Prostate gland (tissue), 2 donors: Measurements from ENCODE around the gene APBA3.
"Not testable (repeated sequence)": the region's sequence is repeated elsewhere in the genome, so short reads cannot be mapped to it uniquely, and the experiment has no call there.

Experiments
- CTCF ChIP-seq, 4 experiments: fragments of 200-600 bp in 2 of 4; fragments of 450-650 bp in 2 of 4; sonication (generic) in 2 of 4; IDR thresholded peaks; 1 replicate in 3 of 4; 2 replicates in 1 of 4; pipeline ENCODE4 v1.5.1; 2016 to 2019; ENCODE audit warnings: antibody characterized with exemption in 4 of 4, mild to moderate bottlenecking in 2 of 4, moderate library complexity in 2 of 4
- POLR2A ChIP-seq: fragments of 450-650 bp; IDR thresholded peaks from one replicate; pipeline ENCODE4 v1.6.1; 2016; ENCODE audit warnings: antibody characterized with exemption, mild to moderate bottlenecking
- POLR2AphosphoS5 ChIP-seq: sonication (generic); formaldehyde crosslinking; IDR thresholded peaks from one replicate; pipeline ENCODE4 v1.6.1; 2017; ENCODE audit warnings: antibody characterized with exemption

- not testable (repeated sequence) for TF ChIP-seq CTCF (IDR thresholded peaks at IDR 0.05); POLR2A; POLR2AphosphoS5
Observed at GRCh38 chr19:3758297-3758696, 3.2 kb downstream of the APBA3 start.
